AG09309 (cell line): ENCODE results near the gene SIGLEC12.
"Not testable (repeated sequence)": the region's sequence is repeated elsewhere in the genome, so short reads cannot be mapped to it uniquely, and the experiment has no call there.

Experiments
- DNase-seq: peaks from one replicate; pipeline ENCODE4 v3.0.0-alpha.2; 2010; ENCODE audit warnings: low read depth
- H3K4me3 ChIP-seq: 2 replicates; pipeline ENCODE4 v1.5.1; 2011; ENCODE audit warnings: mild to moderate bottlenecking, low read depth, low read length, moderate library complexity; ENCODE audit not compliant: control insufficient read depth
- CTCF ChIP-seq: IDR thresholded peaks from 2 replicates; pipeline ENCODE4 v1.5.1; 2011; ENCODE audit warnings: mild to moderate bottlenecking, low read depth, low read length, inconsistent platforms; ENCODE audit not compliant: insufficient read depth, control insufficient read depth; ENCODE audit errors: missing control alignments

The SIGLEC12 gene

GRCh38 chr19:51469162-51469561, 32.4 kb downstream of the SIGLEC12 start:
- no peak for DNase-seq
- H3K4me3 ChIP-seq: no peak overlapping the region
- TF ChIP-seq CTCF: no peak

- DNase-seq: no peak
- no peak for TF ChIP-seq CTCF
- no peak overlapping the region for H3K4me3 ChIP-seq
These were observed 33.1 kb downstream of the SIGLEC12 start for GRCh38 chr19:51468545-51468920.

GRCh38 chr19:51467864-51468544, 33.6 kb downstream of the SIGLEC12 start:
- no peak overlapping the region for H3K4me3 ChIP-seq
- DNase-seq: no peak
- TF ChIP-seq CTCF: no peak

- H3K4me3 ChIP-seq: no peak overlapping the region
- DNase-seq: no peak
- TF ChIP-seq CTCF: no peak
These were observed 34.9 kb downstream of the SIGLEC12 start for GRCh38 chr19:51466723-51467122.

- not testable (repeated sequence) for H3K4me3 ChIP-seq, DNase-seq
These were observed 37.5 kb downstream of the SIGLEC12 start for GRCh38 chr19:51463976-51464581.

GRCh38 chr19:51462681-51463080, 38.9 kb downstream of the SIGLEC12 start:
- no peak for DNase-seq
- no peak overlapping the region for H3K4me3 ChIP-seq
- TF ChIP-seq CTCF: no peak

- no peak for TF ChIP-seq CTCF
- no peak for DNase-seq
- no peak overlapping the region for H3K4me3 ChIP-seq
These were observed 39.3 kb downstream of the SIGLEC12 start for GRCh38 chr19:51462276-51462675.
